K562 (cell line): ENCODE measurements around the gene CENPQ. TPM values are rescaled to one million over a fixed set of nuclear protein-coding genes. Genes with fewer than 3 reads are reported as not detected.
A peak's percentile ranks its signal among the peaks of the same experiment; 100 is the strongest.

Source experiments
- AFF4 ChIP-seq: sonication (generic); formaldehyde crosslinking; IDR thresholded peaks from 2 replicates; pipeline ENCODE4 v1.8.0; 2023; ENCODE audit warnings: mild to moderate bottlenecking, missing genetic modification reagents
- CBX1 ChIP-seq: sonication (generic); IDR thresholded peaks from 2 replicates; pipeline ENCODE4 v1.6.1; 2016; ENCODE audit warnings: antibody characterized with exemption, low read depth, mild to moderate bottlenecking
- CHCHD3 ChIP-seq: fragments of 250-450 bp; sonication (Bioruptor Pico); IDR thresholded peaks from 2 replicates; pipeline ENCODE4 v2.1.2; 2022; ENCODE audit warnings: mild to moderate bottlenecking
- CREB1 ChIP-seq, 2 experiments: sonication (generic) in 1 of 2; formaldehyde crosslinking in 1 of 2; IDR thresholded peaks; 2 replicates each; pipeline versions ENCODE4 v1.6.1 to v1.8.0; 2012 to 2022; ENCODE audit warnings: inconsistent platforms in 1 of 2, mild to moderate bottlenecking in 1 of 2, missing genetic modification reagents in 1 of 2, moderate library complexity in 1 of 2
- CREB3L1 ChIP-seq: fragments of 450-650 bp; IDR thresholded peaks from 2 replicates; pipeline ENCODE4 v1.6.1; 2014; ENCODE audit warnings: low read depth, mild to moderate bottlenecking, moderate library complexity, borderline replicate concordance
- MXD1 ChIP-seq: fragments of 250-450 bp; sonication (Bioruptor Pico); IDR thresholded peaks from 2 replicates; pipeline ENCODE4 v1.8.0; 2021; ENCODE audit warnings: borderline replicate concordance, mild to moderate bottlenecking, moderate library complexity; ENCODE audit not compliant: poor library complexity, severe bottlenecking
- NR2C1 ChIP-seq, 2 experiments: fragments of 450-650 bp; IDR thresholded peaks; 2 replicates each; pipeline ENCODE4 v1.6.1; 2017; ENCODE audit warnings: mild to moderate bottlenecking in 2 of 2, antibody characterized with exemption in 1 of 2, inconsistent platforms in 1 of 2, missing compliant biosample characterization in 1 of 2, missing genetic modification characterization in 1 of 2
- POLR3A ChIP-seq: IDR thresholded peaks from 2 replicates; pipeline ENCODE4 v1.6.1; 2011; ENCODE audit warnings: borderline replicate concordance, mild to moderate bottlenecking, moderate library complexity; ENCODE audit not compliant: insufficient read length, insufficient read depth; ENCODE audit errors: extremely low read depth
- SNAPC5 ChIP-seq: fragments of 250-450 bp; sonication (Bioruptor Pico); IDR thresholded peaks from 2 replicates; pipeline ENCODE4 v1.8.0; 2021; ENCODE audit warnings: moderate library complexity, mild to moderate bottlenecking, inconsistent platforms
- TCF15 ChIP-seq: fragments of 250-450 bp; sonication (Bioruptor Pico); IDR thresholded peaks from 2 replicates; pipeline ENCODE4 v1.8.0; 2022; ENCODE audit warnings: moderate library complexity, mild to moderate bottlenecking, inconsistent platforms
- TCF3 ChIP-seq: sonication (generic); formaldehyde crosslinking; IDR thresholded peaks from 2 replicates; pipeline ENCODE4 v1.4.0; 2020; ENCODE audit warnings: mild to moderate bottlenecking, missing genetic modification reagents
- THAP12 ChIP-seq: fragments of 250-450 bp; sonication (Bioruptor Pico); IDR thresholded peaks from 2 replicates; pipeline ENCODE4 v1.9.0; 2021; ENCODE audit warnings: mild to moderate bottlenecking, inconsistent platforms
- TOE1 ChIP-seq, 2 experiments: fragments of 450-650 bp in 1 of 2; sonication (generic) in 1 of 2; formaldehyde crosslinking in 1 of 2; IDR thresholded peaks; 2 replicates each; pipeline versions ENCODE4 v1.7.1 to v1.8.0; 2016 to 2022; ENCODE audit warnings: borderline replicate concordance in 2 of 2, mild to moderate bottlenecking in 2 of 2, antibody characterized with exemption in 1 of 2, inconsistent platforms in 1 of 2, low read depth in 1 of 2, missing genetic modification reagents in 1 of 2, moderate library complexity in 1 of 2
- ZBTB12 ChIP-seq: fragments of 250-450 bp; sonication (Bioruptor Pico); IDR thresholded peaks from 2 replicates; pipeline ENCODE4 v1.4.0; 2020
- polyA plus RNA-seq, 8 experiments: library from polyadenylated mRNA; depleted of rRNA in 4 of 8; stranded (reverse) in 5 of 8; unstranded in 3 of 8; fragments of >200 nt; fragmentation: Nextera tagmentation in 2 of 8; fragmentation: Illumina TruSeq in 1 of 8; extraction: Ambion mirVana in 2 of 8; extraction: Trizol in 1 of 8; gene quantifications; 2 replicates each; pipeline versions ENCODE4 v1.2.1 to v1.2.3, GENCODE V29; 2011 to 2014; ENCODE audit warnings: inconsistent platforms in 1 of 8, missing spikeins in 1 of 8
- total RNA-seq, 7 experiments: library from RNA; depleted of rRNA in 6 of 7; stranded (reverse); fragments of >200 nt in 6 of 7; fragmentation: Illumina TruSeq in 2 of 7; extraction: Trizol in 2 of 7; gene quantifications; 2 replicates each; pipeline versions ENCODE4 v1.2.1 to v1.2.3, GENCODE V29; 2011 to 2021; ENCODE audit warnings: low replicate concordance in 1 of 7

CENPQ gene
- total and polyA plus RNA-seq, 9 of the 15 experiments (the other 6 are each of a cell fraction or from before 2014, with no cell fraction given) = 12.7 to 48.3 (median 26.4) TPM

- peak; percentile 59; the same call in 1 of the 2 replicates for TF ChIP-seq THAP12
- peak; percentile 78 for TF ChIP-seq CREB3L1
- no peak; the same call in 1 of the 2 replicates for TF ChIP-seq TCF3 (CRISPR knock-in tag)
- TF ChIP-seq NR2C1 (IDR thresholded peaks at IDR 0.05) = peak; percentile 87
- TF ChIP-seq NR2C1 (tag; IDR thresholded peaks at IDR 0.05) = peak; percentile 91
- TF ChIP-seq POLR3A = no peak
- TF ChIP-seq CHCHD3 (CRISPR knock-in tag) = no peak
- TF ChIP-seq MXD1 (CRISPR knock-in tag) = no peak
- peak; percentile 60; the same call in 1 of the 2 replicates for TF ChIP-seq AFF4 (CRISPR knock-in tag)
- 0 out of 2 replicates have a peak, but pooled peaks have one; percentile 13 for TF ChIP-seq TOE1 (IDR thresholded peaks at IDR 0.05; ENCODE audit: borderline replicate concordance)
- peak; percentile 91; the same call in 1 of the 2 replicates for TF ChIP-seq TOE1 (CRISPR knock-in tag; IDR thresholded peaks at IDR 0.05; ENCODE audit: borderline replicate concordance, low read depth)
- peak; percentile 60; the same call in 1 of the 2 replicates for TF ChIP-seq CBX1
- TF ChIP-seq TCF15 = no peak
- no peak for TF ChIP-seq SNAPC5 (CRISPR knock-in tag)
- TF ChIP-seq ZBTB12 (CRISPR knock-in tag) = peak; percentile 97
- peak; percentile 99 for TF ChIP-seq CREB1 (IDR thresholded peaks at IDR 0.05)
- peak; percentile 99 for TF ChIP-seq CREB1 (CRISPR knock-in tag; IDR thresholded peaks at IDR 0.05)
Observed at GRCh38 chr6:49462927-49463611, at the start of gene CENPQ, which contains the start of gene MMUT (continued).
